Stimulated activated CD4-positive, alpha-beta T cell treated with anti-CD3 and anti-CD28 coated beads, Interleukin-12 subunit alpha, Interleukin-12 subunit beta, amount 100 ng/mL, for 24 hours (primary cell): ENCODE measurements around the gene MED4.
A peak's percentile ranks its signal among the peaks of the same experiment; 100 is the strongest.

Experiments used
- DNase-seq, 2 experiments: peaks; one replicate each; pipeline ENCODE4 v3.0.0-alpha.2; 2020; ENCODE audit warnings: low read depth in 2 of 2

Gene MED4

DNA sequence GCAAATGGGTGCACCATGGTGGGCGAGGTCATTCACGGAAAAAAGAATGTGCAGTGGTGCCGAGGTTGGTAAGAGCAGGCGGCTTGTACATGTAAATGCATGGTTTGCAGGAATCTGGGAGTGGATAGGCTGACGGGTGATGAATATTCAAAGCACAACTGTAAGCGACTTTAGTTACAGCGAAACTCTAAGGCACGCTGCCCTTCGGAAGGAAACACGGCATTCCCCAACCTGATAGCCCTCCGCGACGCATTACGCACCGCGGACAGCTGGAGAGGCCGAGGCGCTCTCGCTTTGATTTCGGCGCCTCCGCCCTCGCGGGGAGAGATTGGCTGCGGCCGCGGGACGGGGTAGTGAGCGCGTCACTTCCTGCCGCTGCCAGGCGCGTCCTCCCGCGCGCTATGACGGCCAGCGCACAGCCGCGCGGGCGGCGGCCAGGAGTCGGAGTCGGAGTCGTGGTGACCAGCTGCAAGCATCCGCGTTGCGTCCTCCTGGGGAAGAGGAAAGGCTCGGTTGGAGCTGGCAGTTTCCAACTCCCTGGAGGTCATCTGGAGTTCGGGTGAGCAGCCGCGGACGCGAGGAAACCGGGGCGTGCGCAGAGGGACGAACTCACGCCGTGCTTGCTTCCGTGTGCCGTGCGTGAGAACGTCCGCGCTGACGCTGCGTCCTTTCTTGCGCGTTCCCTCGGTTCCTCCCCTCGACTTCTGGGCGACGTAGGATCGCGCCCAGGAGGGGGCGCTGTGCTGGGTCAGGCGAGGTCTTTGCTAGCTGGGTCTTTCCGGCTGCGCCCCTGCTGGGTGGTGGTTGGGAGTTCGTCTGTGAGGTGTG lies 57.3 kb downstream of the MED4 start, which contains the start of gene NUDT15:
Gene NUDT15 (plus strand): TSS at position 381 of the 828 bp plus-strand sequence. CDS start 21 bp downstream, at position 402.
- DNase-seq: peak; percentile 86 to 90

GRCh38 chr13:48029859-48030258 lies 65.0 kb downstream of the MED4 start:
- no peak for DNase-seq

GRCh38 chr13:48028066-48028465 lies 66.8 kb downstream of the MED4 start:
- DNase-seq: no peak
